Transverse colon (tissue), 4 donors: Measurements from ENCODE around the gene SLU7. TPM values are rescaled to one million over a fixed set of nuclear protein-coding genes. Genes with fewer than 3 reads are reported as not detected.

Source experiments
- DNase-seq: peaks from one replicate; pipeline ENCODE4 v3.0.0-alpha.2; 2019
- H3K27ac ChIP-seq, 4 donors: fragments of 200-600 bp; sonication (generic); 2 replicates each; pipeline ENCODE4 v1.5.1; 2016 to 2018; ENCODE audit warnings: inconsistent platforms in 4 of 4
- H3K27me3 ChIP-seq: fragments of 200-600 bp; sonication (generic); 2 replicates; pipeline ENCODE4 v1.5.1; 2017; ENCODE audit warnings: inconsistent platforms
- H3K36me3 ChIP-seq, 4 donors: fragments of 200-600 bp; sonication (generic); 2 replicates each; pipeline ENCODE4 v1.5.1; 2017 to 2019; ENCODE audit warnings: inconsistent platforms in 4 of 4
- H3K4me1 ChIP-seq, 4 donors: fragments of 200-600 bp; sonication (generic); 2 replicates each; pipeline ENCODE4 v1.5.1; 2017 to 2020; ENCODE audit warnings: inconsistent platforms in 4 of 4
- H3K4me3 ChIP-seq, 4 donors: fragments of 200-600 bp; sonication (generic); 1 replicate in 1 of 4; 2 replicates in 3 of 4; pipeline versions ENCODE4 v1.5.1 to v1.6.1; 2017 to 2019; ENCODE audit warnings: inconsistent platforms in 4 of 4
- H3K9me3 ChIP-seq, 2 donors: fragments of 200-600 bp; sonication (generic); 2 replicates each; pipeline ENCODE4 v1.5.1; 2017 to 2019; ENCODE audit warnings: inconsistent platforms in 2 of 2
- EP300 ChIP-seq: sonication (generic); formaldehyde crosslinking; IDR thresholded peaks from one replicate; pipeline ENCODE4 v1.6.1; 2017; ENCODE audit warnings: antibody characterized with exemption, low read depth
- POLR2A ChIP-seq: fragments of 450-650 bp; IDR thresholded peaks from one replicate; pipeline ENCODE4 v1.6.1; 2016; ENCODE audit warnings: antibody characterized with exemption, mild to moderate bottlenecking, moderate library complexity
- POLR2AphosphoS5 ChIP-seq, 3 donors: sonication (generic); formaldehyde crosslinking; IDR thresholded peaks; one replicate each; pipeline ENCODE4 v1.6.1; 2016; ENCODE audit warnings: antibody characterized with exemption in 3 of 3
- WGBS, 2 donors: methylation state at CpG; one replicate each; pipeline ENCODE4 v1.1.5; 2018; ENCODE audit warnings: low coverage in 1 of 2; 5-methylcytosine and 5-hydroxymethylcytosine counted together
- in situ Hi-C, 4 donors: fragments of 200-750 bp; cut with MboI; loops; one replicate each; pipeline versions ENCODE4 v1.15.0 to v1.15.1; 2017; ENCODE audit warnings: low sequenced_read_pairs in 3 of 4, low pct_ligation_motif_present in 1 of 4, low pct_unique_long_range_greater_than_20kb in 1 of 4
- intact Hi-C: fragments of 100-400 bp; cut with DNase I; formaldehyde crosslinking; loops from one replicate; pipeline ENCODE4 v1.15.1; 2023; ENCODE audit warnings: low total_unique reads
- total RNA-seq, 4 donors: library from RNA; depleted of rRNA; stranded (reverse); fragments of >200 nt; gene quantifications; one replicate each; pipeline ENCODE4 v1.1.0, GENCODE V29; 2016
- TF ChIP-seq, protein P1 (sequence below), 5 experiments: fragments of 200-600 bp in 3 of 5; fragments of 450-650 bp in 2 of 5; sonication (generic) in 3 of 5; IDR thresholded peaks; 1 replicate in 2 of 5; 2 replicates in 3 of 5; pipeline ENCODE4 v1.5.1; 2016 to 2017; ENCODE audit warnings: antibody characterized with exemption in 5 of 5, inconsistent platforms in 3 of 5, mild to moderate bottlenecking in 2 of 5, moderate library complexity in 1 of 5

Gene SLU7
- total RNA-seq, 4 donors from 2014 or later, result 10.5 to 69.2 (median 52.5) TPM

DNA sequence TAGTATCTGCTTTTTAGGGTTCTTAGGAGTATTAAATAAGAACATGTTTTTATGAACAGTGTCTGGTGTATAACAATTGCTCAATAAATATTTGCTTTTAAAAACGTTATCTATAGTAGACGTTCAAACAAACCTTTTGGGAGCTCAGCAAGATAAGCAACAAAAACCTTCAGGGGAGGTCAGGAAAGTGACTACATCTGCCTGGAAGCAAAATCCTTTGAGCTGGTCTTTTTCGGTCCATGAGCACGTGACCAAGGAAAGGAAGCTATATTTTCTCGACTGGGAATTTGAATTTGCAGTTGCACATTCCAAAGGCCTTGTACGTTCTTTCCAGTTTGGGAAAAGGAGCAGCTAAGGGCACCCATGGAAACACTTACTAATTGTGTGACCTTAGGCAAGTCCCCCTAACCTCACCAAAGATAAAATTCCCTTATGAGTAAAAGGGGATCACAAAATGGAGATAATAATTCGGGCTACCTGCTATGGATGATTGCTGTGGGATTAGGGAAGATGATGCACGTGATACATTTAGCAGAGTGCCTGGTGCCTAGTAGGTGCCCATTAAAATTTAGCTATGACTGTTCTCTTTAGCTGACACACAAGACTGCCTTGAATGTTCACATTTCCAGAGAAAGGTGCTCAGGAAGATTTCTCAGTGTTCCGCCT is 48.1 kb upstream of the SLU7 start:
- Histone ChIP-seq H3K4me1 (peaks cover 10 to 55% (median 31%) of the 10 kb centered on the region in 4 donors), H3K4me3 (peak overlapping the region in 1 of 4 donors; percentile 43), H3K9me3 (no peaks in the 10 kb centered on the region), H3K27me3 (no peaks in the 10 kb centered on the region), H3K36me3 (no peaks in the 10 kb centered on the region), H3K27ac (peak overlapping the region; percentile 64 to 77 (median 70))
- intact Hi-C loops (no loop called here), in situ Hi-C loops (no loop called here)
- WGBS, 2 donors, result 8 to 15% methylated on average over 6 to 9 of the region's 9 CpGs
- no peak for DNase-seq
- TF ChIP-seq, protein P1, sequence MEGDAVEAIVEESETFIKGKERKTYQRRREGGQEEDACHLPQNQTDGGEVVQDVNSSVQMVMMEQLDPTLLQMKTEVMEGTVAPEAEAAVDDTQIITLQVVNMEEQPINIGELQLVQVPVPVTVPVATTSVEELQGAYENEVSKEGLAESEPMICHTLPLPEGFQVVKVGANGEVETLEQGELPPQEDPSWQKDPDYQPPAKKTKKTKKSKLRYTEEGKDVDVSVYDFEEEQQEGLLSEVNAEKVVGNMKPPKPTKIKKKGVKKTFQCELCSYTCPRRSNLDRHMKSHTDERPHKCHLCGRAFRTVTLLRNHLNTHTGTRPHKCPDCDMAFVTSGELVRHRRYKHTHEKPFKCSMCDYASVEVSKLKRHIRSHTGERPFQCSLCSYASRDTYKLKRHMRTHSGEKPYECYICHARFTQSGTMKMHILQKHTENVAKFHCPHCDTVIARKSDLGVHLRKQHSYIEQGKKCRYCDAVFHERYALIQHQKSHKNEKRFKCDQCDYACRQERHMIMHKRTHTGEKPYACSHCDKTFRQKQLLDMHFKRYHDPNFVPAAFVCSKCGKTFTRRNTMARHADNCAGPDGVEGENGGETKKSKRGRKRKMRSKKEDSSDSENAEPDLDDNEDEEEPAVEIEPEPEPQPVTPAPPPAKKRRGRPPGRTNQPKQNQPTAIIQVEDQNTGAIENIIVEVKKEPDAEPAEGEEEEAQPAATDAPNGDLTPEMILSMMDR (IDR thresholded peaks at IDR 0.05), result no peak
- TF ChIP-seq POLR2A, result no peak
- no peak for TF ChIP-seq EP300
- TF ChIP-seq POLR2AphosphoS5 (IDR thresholded peaks at IDR 0.05), result no peak

DNA sequence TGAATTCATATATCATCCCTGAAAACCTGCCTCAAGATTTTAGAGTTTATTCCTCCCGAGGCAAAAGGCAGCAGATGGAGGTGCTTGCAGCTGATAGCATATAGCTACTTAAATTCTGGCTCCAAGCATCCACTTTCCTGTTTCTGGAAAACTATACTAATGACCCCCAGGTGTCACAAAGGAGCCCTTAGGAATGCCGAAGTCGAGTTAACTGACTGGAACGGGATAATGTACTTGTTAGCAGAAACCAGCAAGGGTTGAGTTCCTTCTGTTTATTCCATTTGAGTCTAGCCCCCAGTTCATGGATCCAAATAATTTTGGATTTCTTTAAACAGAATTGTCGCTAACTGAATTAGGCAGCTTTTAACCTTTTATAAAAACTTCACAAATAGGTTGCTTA is 47.2 kb upstream of the SLU7 start:
- no peak overlapping the region for H3K27ac ChIP-seq
- 85 to 90% methylated on average over 4 to 5 of the region's 5 CpGs for WGBS, 2 donors
- peaks cover 10 to 48% (median 25%) of the 10 kb centered on the region in 4 donors for H3K4me1 ChIP-seq

DNA sequence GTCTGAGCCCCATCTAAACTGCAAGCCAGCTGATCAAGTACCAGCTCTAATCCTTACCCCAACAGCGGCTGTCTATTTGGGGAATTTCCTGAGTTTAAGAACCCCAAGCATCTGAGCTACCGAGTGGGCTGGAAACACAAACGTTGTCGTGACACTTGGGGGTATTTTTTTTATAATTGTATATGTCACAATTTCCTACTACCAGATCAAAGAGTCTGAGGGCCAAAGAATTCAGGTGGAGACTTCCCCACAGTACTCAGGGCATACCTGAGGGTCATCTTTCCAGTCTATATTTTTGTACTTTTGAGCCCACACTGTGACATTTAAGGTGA is 45.6 kb upstream of the SLU7 start:
- intact Hi-C loops, result no loop called here
- no peak overlapping the region for H3K4me3 ChIP-seq
- DNase-seq, result no peak
- H3K4me1 ChIP-seq, result peaks cover 10 to 31% (median 15%) of the 10 kb centered on the region in 4 donors
- in situ Hi-C loops, result no loop called here
- no peaks in the 10 kb centered on the region for H3K36me3 ChIP-seq
- no peaks in the 10 kb centered on the region for H3K27me3 ChIP-seq
- WGBS, 2 donors, result 60% methylated on average over 4 of the region's 4 CpGs; no CpG with 5 or more reads in 1 of the 2 donors
- H3K27ac ChIP-seq, result no peak overlapping the region
- H3K9me3 ChIP-seq, result no peaks in the 10 kb centered on the region
- TF ChIP-seq POLR2AphosphoS5 (IDR thresholded peaks at IDR 0.05), result no peak
- TF ChIP-seq POLR2A, result no peak
- TF ChIP-seq, protein P1 (IDR thresholded peaks at IDR 0.05), result no peak
- no peak for TF ChIP-seq EP300

More for the DNA sequence above, 47.2 kb upstream of the SLU7 start:
- intact Hi-C loops (no loop called here), in situ Hi-C loops (no loop called here)
- no peaks in the 10 kb centered on the region for H3K36me3 ChIP-seq
- H3K4me3 ChIP-seq, result no peak overlapping the region
- no peaks in the 10 kb centered on the region for H3K9me3 ChIP-seq
- DNase-seq, result no peak
- TF ChIP-seq EP300 (no peak), POLR2A (no peak), POLR2AphosphoS5 (IDR thresholded peaks at IDR 0.05) (no peak)
- TF ChIP-seq, protein P1 (IDR thresholded peaks at IDR 0.05), result no peak
- H3K27me3 ChIP-seq, result no peaks in the 10 kb centered on the region

DNA sequence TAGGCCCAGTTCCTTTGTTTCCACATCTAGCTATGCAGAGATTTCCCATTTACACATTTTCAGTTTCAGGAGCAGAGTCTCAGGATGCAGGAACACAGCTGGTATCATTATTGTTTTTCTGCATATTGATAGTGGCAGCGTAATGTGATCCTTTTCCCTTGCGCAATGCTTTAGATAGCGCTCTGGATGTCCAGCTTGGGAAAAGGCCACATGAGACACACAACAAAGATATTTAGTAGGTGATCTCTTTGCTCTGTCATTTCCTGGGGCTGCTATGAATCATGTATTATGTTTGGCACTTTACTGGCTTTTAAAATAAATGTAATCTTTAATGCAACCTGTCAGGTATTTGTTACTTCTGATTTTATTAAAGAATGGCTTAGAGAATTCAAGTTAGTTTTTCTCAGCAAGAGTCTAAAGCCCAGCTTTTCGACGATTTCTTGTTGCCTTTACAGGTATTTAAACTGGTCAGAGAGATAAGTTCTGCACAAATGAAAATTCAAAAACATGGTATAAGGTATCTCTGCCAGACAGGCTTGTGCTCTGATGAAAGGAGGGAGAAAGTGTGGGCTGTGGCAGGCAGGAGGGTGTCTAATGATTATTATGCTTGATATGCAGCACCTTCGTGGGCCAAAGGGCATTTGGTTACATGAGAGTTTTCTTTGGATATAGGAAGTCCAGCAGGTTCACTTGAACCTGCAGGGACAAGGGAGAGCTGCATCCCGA is 45.0 kb upstream of the SLU7 start:
- Histone ChIP-seq H3K9me3 (no peaks in the 10 kb centered on the region), H3K27ac (no peak overlapping the region), H3K4me3 (no peak overlapping the region), H3K36me3 (no peaks in the 10 kb centered on the region), H3K27me3 (no peaks in the 10 kb centered on the region), H3K4me1 (peaks cover 10 to 26% (median 15%) of the 10 kb centered on the region in 4 donors)
- in situ Hi-C loops, result no loop called here
- TF ChIP-seq POLR2A (no peak), EP300 (no peak), POLR2AphosphoS5 (IDR thresholded peaks at IDR 0.05) (no peak)
- TF ChIP-seq, protein P1 (IDR thresholded peaks at IDR 0.05), result no peak
- 60 to 70% methylated on average over 5 to 7 of the region's 7 CpGs for WGBS, 2 donors
- no peak for DNase-seq
- intact Hi-C loops, result no loop called here
